DOHH2 (cell line): Measurements from ENCODE around the gene CNTN4.

Experiments used
- H3F3A ChIP-seq: fragments of 200-600 bp; sonication (generic), shearing (Covaris generic); 2 replicates; pipeline ENCODE4 v1.6.0; 2016; ENCODE audit warnings: antibody characterized with exemption, mild to moderate bottlenecking; ENCODE audit not compliant: control insufficient read depth, insufficient read depth
- H3K27ac ChIP-seq: fragments of 200-600 bp; sonication (generic); 2 replicates; pipeline ENCODE4 v1.5.1; 2014; ENCODE audit warnings: low read depth, mild to moderate bottlenecking, low read length, moderate library complexity
- H3K27me3 ChIP-seq: fragments of 200-600 bp; sonication (generic); 2 replicates; pipeline ENCODE4 v1.6.1; 2014; ENCODE audit warnings: mild to moderate bottlenecking, low read length, mixed read lengths; ENCODE audit not compliant: control insufficient read depth
- H3K36me3 ChIP-seq: fragments of 200-600 bp; sonication (generic); 2 replicates; pipeline ENCODE4 v1.6.1; 2014; ENCODE audit warnings: mild to moderate bottlenecking, low read length, moderate library complexity, mixed read lengths; ENCODE audit not compliant: control insufficient read depth
- H3K4me1 ChIP-seq: fragments of 200-600 bp; sonication (generic); 2 replicates; pipeline ENCODE4 v1.6.1; 2014; ENCODE audit warnings: mild to moderate bottlenecking, low read length, mixed read lengths; ENCODE audit not compliant: control insufficient read depth
- H3K4me2 ChIP-seq: fragments of 200-600 bp; sonication (generic); 2 replicates; pipeline ENCODE4 v1.6.0; 2014; ENCODE audit warnings: mild to moderate bottlenecking, low read length, moderate library complexity
- H3K4me3 ChIP-seq: fragments of 200-600 bp; sonication (generic); 2 replicates; pipeline ENCODE4 v1.5.1; 2014; ENCODE audit warnings: mild to moderate bottlenecking, low read length, mixed read lengths
- H3K79me2 ChIP-seq: fragments of 200-600 bp; sonication (generic); 2 replicates; pipeline ENCODE4 v1.6.1; 2014; ENCODE audit warnings: mild to moderate bottlenecking, low read length, mixed read lengths; ENCODE audit not compliant: control insufficient read depth
- H3K9me2 ChIP-seq: fragments of 200-600 bp; sonication (generic); replicated peaks from 2 replicates; pipeline ENCODE4 v1.6.1; 2014; ENCODE audit warnings: mild to moderate bottlenecking, low read length, mixed read lengths; ENCODE audit not compliant: control insufficient read depth
- H3K9me3 ChIP-seq: fragments of 200-600 bp; sonication (generic); 2 replicates; pipeline ENCODE4 v1.6.1; 2014; ENCODE audit warnings: antibody characterized with exemption, low read length, mixed read lengths; ENCODE audit not compliant: control insufficient read depth, insufficient read depth
- H4K20me1 ChIP-seq: fragments of 200-600 bp; sonication (generic); 2 replicates; pipeline ENCODE4 v1.6.0; 2014; ENCODE audit warnings: low read depth, mild to moderate bottlenecking, antibody characterized with exemption, low read length, moderate library complexity; ENCODE audit not compliant: control insufficient read depth, insufficient read depth
- EZH2phosphoT487 ChIP-seq: fragments of 200-600 bp; sonication (generic); IDR thresholded peaks from 2 replicates; pipeline ENCODE4 v1.6.1; 2017; ENCODE audit warnings: borderline replicate concordance, mild to moderate bottlenecking, antibody characterized with exemption, low read length, moderate library complexity, mixed read lengths
- TF ChIP-seq, protein P1 (sequence below): fragments of 200-600 bp; sonication (generic); IDR thresholded peaks from one replicate; pipeline ENCODE4 v1.5.1; 2014; ENCODE audit warnings: antibody characterized with exemption, mild to moderate bottlenecking, low read depth, low read length; ENCODE audit not compliant: poor library complexity, severe bottlenecking

CNTN4 gene

DNA sequence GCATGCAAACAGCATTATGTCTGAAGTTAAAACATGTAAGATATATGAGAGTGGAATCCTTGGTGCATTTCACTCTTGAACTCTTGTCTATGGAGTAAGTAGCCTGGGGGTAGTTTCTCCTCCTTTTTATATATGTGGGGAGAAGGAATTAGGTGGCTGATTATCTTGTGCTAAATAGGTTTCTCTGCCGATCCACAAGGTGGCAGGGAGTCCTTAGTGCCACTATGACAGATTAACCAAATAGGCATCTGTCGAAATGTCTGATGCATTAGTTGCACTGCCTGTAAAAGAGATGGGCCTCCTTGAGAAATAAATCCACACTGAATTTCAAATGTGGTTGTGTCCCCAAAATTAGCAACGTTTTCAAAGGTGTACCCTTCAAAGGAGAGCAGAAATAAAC is 170.1 kb downstream of the CNTN4 start:
- Histone ChIP-seq H4K20me1 (no peaks in the 10 kb centered on the region), H3K27me3 (no peaks in the 10 kb centered on the region), H3F3A (no peaks in the 10 kb centered on the region), H3K9me2 (no peaks in the 10 kb centered on the region), H3K36me3 (no peaks in the 10 kb centered on the region), H3K27ac (no peak overlapping the region), H3K79me2 (no peaks in the 10 kb centered on the region), H3K4me1 (no peaks in the 10 kb centered on the region), H3K4me2 (no peak overlapping the region), H3K4me3 (no peak overlapping the region), H3K9me3 (no peaks in the 10 kb centered on the region; the same call in 1 of the 2 replicates)
- TF ChIP-seq EZH2phosphoT487: no peak
- TF ChIP-seq, protein P1, sequence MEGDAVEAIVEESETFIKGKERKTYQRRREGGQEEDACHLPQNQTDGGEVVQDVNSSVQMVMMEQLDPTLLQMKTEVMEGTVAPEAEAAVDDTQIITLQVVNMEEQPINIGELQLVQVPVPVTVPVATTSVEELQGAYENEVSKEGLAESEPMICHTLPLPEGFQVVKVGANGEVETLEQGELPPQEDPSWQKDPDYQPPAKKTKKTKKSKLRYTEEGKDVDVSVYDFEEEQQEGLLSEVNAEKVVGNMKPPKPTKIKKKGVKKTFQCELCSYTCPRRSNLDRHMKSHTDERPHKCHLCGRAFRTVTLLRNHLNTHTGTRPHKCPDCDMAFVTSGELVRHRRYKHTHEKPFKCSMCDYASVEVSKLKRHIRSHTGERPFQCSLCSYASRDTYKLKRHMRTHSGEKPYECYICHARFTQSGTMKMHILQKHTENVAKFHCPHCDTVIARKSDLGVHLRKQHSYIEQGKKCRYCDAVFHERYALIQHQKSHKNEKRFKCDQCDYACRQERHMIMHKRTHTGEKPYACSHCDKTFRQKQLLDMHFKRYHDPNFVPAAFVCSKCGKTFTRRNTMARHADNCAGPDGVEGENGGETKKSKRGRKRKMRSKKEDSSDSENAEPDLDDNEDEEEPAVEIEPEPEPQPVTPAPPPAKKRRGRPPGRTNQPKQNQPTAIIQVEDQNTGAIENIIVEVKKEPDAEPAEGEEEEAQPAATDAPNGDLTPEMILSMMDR: no peak

- no peak overlapping the region for H3K27ac ChIP-seq
- H3K36me3 ChIP-seq: no peaks in the 10 kb centered on the region
- H3K9me3 ChIP-seq: no peaks in the 10 kb centered on the region
- no peaks in the 10 kb centered on the region for H3K9me2 ChIP-seq
- no peak for TF ChIP-seq EZH2phosphoT487
- TF ChIP-seq, protein P1: no peak
- H4K20me1 ChIP-seq: no peaks in the 10 kb centered on the region
- H3K4me3 ChIP-seq: no peak overlapping the region
- H3K79me2 ChIP-seq: no peaks in the 10 kb centered on the region
- H3F3A ChIP-seq: no peaks in the 10 kb centered on the region
- no peak overlapping the region for H3K4me2 ChIP-seq
- H3K27me3 ChIP-seq: no peaks in the 10 kb centered on the region
- no peaks in the 10 kb centered on the region for H3K4me1 ChIP-seq
Observed at GRCh38 chr3:2274526-2274925, 175.9 kb downstream of the CNTN4 start.

- Histone ChIP-seq H3K79me2 (no peaks in the 10 kb centered on the region), H3K27me3 (no peaks in the 10 kb centered on the region), H4K20me1 (no peaks in the 10 kb centered on the region), H3K27ac (no peak overlapping the region), H3K9me3 (no peaks in the 10 kb centered on the region), H3K4me2 (no peak overlapping the region), H3F3A (no peaks in the 10 kb centered on the region), H3K9me2 (no peaks in the 10 kb centered on the region), H3K36me3 (no peaks in the 10 kb centered on the region), H3K4me1 (no peaks in the 10 kb centered on the region), H3K4me3 (no peak overlapping the region)
- TF ChIP-seq EZH2phosphoT487: no peak
- TF ChIP-seq, protein P1: no peak
Observed at GRCh38 chr3:2283818-2284217, 185.2 kb downstream of the CNTN4 start.

DNA sequence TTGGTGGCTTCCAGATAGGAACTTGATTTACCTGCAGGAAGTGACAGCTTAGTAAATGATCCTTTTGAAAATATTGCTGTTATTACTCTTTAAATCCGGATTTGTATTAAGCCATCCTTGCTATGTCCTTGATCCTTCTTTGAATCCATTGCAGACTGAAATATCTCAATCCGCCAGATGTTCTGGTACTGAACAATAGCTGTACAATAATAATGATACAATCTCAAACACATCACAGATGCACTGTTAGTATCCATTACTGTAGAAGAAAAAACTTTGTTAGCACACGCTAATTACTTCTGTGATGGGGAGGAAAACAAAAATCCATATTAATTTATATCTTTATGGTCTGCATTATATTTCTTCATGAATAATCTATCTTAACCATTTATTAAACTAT is 202.3 kb downstream of the CNTN4 start:
- Histone ChIP-seq H3K36me3 (no peaks in the 10 kb centered on the region), H3K27me3 (no peaks in the 10 kb centered on the region), H3K79me2 (no peaks in the 10 kb centered on the region), H3F3A (no peaks in the 10 kb centered on the region), H3K27ac (no peak overlapping the region), H3K9me3 (no peaks in the 10 kb centered on the region), H3K4me2 (no peak overlapping the region), H3K9me2 (no peaks in the 10 kb centered on the region), H4K20me1 (no peaks in the 10 kb centered on the region), H3K4me3 (no peak overlapping the region), H3K4me1 (no peaks in the 10 kb centered on the region)
- no peak for TF ChIP-seq EZH2phosphoT487
- TF ChIP-seq, protein P1: no peak
